Esophagus muscularis mucosa (tissue), 4 donors: ENCODE measurements around the gene TM6SF1. TPM values are rescaled to one million over a fixed set of nuclear protein-coding genes. Genes with fewer than 3 reads are reported as not detected.

ENCODE experiments used
- DNase-seq: peaks from one replicate; pipeline ENCODE4 v3.0.0-alpha.2; 2017; ENCODE audit errors: extremely low spot score
- H3K27ac ChIP-seq, 4 donors: fragments of 200-600 bp; sonication (generic); replicated peaks in 1 of 4; 1 replicate in 3 of 4; 2 replicates in 1 of 4; pipeline ENCODE4 v1.5.1; 2016 to 2019; ENCODE audit warnings: mild to moderate bottlenecking in 1 of 4
- H3K27me3 ChIP-seq, 4 donors: fragments of 200-600 bp; sonication (generic); one replicate each; pipeline versions ENCODE4 v1.5.1 to v1.6.0; 2016 to 2019
- H3K36me3 ChIP-seq, 4 donors: fragments of 200-600 bp; sonication (generic); one replicate each; pipeline ENCODE4 v1.5.1; 2016 to 2019
- H3K4me1 ChIP-seq, 4 donors: fragments of 200-600 bp; sonication (generic); one replicate each; pipeline ENCODE4 v1.5.1; 2016 to 2019
- H3K4me3 ChIP-seq, 4 donors: fragments of 200-600 bp; sonication (generic); 1 replicate in 2 of 4; 2 replicates in 2 of 4; pipeline ENCODE4 v1.5.1; 2016 to 2019; ENCODE audit warnings: mild to moderate bottlenecking in 4 of 4, moderate library complexity in 1 of 4
- H3K9me3 ChIP-seq, 4 donors: fragments of 200-600 bp; sonication (generic); 1 replicate in 3 of 4; 2 replicates in 1 of 4; pipeline ENCODE4 v1.5.1; 2016 to 2019
- EP300 ChIP-seq: sonication (generic); formaldehyde crosslinking; IDR thresholded peaks from one replicate; pipeline ENCODE4 v1.6.1; 2017; ENCODE audit warnings: antibody characterized with exemption
- POLR2A ChIP-seq: fragments of 450-650 bp; IDR thresholded peaks from one replicate; pipeline ENCODE4 v1.6.1; 2017; ENCODE audit warnings: antibody characterized with exemption, moderate library complexity, mild to moderate bottlenecking, low read depth
- POLR2AphosphoS5 ChIP-seq, 2 donors: sonication (generic); formaldehyde crosslinking; IDR thresholded peaks; one replicate each; pipeline ENCODE4 v1.6.1; 2017; ENCODE audit warnings: antibody characterized with exemption in 2 of 2
- WGBS: methylation state at CpG from one replicate; pipeline ENCODE4 v1.1.5; 2018; 5-methylcytosine and 5-hydroxymethylcytosine counted together
- intact Hi-C: fragments of 100-400 bp; cut with DNase I; formaldehyde crosslinking; loops from one replicate; pipeline ENCODE4 v1.15.1; 2023
- total RNA-seq, 4 donors: library from RNA; depleted of rRNA; stranded (reverse); fragments of >200 nt; gene quantifications; one replicate each; pipeline versions ENCODE4 v1.1.0 to v1.2.1, GENCODE V29; 2016
- TF ChIP-seq, protein P1 (sequence below), 3 experiments: fragments of 200-600 bp in 2 of 3; fragments of 450-650 bp in 1 of 3; sonication (generic) in 2 of 3; IDR thresholded peaks; one replicate each; pipeline ENCODE4 v1.5.1; 2017 to 2019; ENCODE audit warnings: antibody characterized with exemption in 3 of 3, mild to moderate bottlenecking in 2 of 3, moderate library complexity in 1 of 3

The TM6SF1 gene
- total RNA-seq, 4 donors from 2014 or later, result 5.8 to 7.8 (median 6.6) TPM

DNA sequence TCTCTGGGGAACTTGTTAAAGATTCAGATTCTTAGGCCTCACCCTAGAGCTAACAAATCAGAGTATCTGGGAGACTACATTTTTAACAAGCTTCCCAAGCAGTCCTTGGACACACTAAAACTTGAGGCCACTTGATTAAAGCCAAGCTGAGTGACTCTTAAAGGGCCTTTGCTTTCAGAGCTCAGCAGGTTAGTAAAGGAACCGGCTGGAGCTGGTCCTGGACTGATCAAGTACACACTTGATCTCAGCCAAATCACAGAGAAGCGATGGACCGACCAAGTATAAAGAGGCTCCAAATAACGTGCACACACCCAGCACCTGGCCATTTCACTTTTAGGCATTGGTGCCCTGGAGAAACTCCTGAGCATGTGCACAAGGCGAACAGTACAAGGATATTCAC lies 12.9 kb upstream of the TM6SF1 start:
- WGBS, result 99% methylated on average over 5 of the region's 5 CpGs
- peaks cover 0 to 5% (median 2%) of the 10 kb centered on the region in 4 donors for H3K9me3 ChIP-seq
- intact Hi-C loops, result no loop called here
- no peak overlapping the region for H3K4me3 ChIP-seq
- H3K27ac ChIP-seq, result no peak overlapping the region
- peaks cover 0 to 4% (median 0%) of the 10 kb centered on the region in 4 donors for H3K27me3 ChIP-seq
- no peak for DNase-seq
- TF ChIP-seq POLR2AphosphoS5 (IDR thresholded peaks at IDR 0.05) (no peak), EP300 (no peak), POLR2A (no peak)
- TF ChIP-seq, protein P1, sequence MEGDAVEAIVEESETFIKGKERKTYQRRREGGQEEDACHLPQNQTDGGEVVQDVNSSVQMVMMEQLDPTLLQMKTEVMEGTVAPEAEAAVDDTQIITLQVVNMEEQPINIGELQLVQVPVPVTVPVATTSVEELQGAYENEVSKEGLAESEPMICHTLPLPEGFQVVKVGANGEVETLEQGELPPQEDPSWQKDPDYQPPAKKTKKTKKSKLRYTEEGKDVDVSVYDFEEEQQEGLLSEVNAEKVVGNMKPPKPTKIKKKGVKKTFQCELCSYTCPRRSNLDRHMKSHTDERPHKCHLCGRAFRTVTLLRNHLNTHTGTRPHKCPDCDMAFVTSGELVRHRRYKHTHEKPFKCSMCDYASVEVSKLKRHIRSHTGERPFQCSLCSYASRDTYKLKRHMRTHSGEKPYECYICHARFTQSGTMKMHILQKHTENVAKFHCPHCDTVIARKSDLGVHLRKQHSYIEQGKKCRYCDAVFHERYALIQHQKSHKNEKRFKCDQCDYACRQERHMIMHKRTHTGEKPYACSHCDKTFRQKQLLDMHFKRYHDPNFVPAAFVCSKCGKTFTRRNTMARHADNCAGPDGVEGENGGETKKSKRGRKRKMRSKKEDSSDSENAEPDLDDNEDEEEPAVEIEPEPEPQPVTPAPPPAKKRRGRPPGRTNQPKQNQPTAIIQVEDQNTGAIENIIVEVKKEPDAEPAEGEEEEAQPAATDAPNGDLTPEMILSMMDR (IDR thresholded peaks at IDR 0.05), result no peak
- H3K4me1 ChIP-seq, result peaks cover 0 to under 1% (median 0%) of the 10 kb centered on the region in 4 donors
- no peaks in the 10 kb centered on the region for H3K36me3 ChIP-seq

DNA sequence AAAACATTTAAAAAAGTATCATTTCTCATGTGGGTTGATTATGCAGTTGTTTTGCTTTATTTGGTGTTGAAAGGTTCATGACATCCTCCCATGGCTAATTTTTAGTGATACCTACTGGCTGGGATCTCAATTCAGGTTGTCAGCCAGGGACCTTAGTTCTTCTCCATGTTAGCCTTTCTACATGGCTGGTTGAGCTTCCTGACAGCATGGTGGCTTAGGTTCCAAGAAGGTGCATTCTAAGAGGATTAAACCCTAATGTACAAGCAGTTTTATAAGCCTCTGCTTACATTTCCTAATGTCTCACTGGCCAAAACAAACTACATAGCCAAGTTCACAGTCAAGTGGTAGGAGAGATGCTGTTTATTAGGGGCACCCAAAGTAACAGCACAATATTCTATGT lies 9.4 kb upstream of the TM6SF1 start:
- no peak for DNase-seq
- peaks cover 0 to 7% (median 0%) of the 10 kb centered on the region in 4 donors for H3K4me1 ChIP-seq
- H3K27ac ChIP-seq, result no peak overlapping the region
- no peaks in the 10 kb centered on the region for H3K36me3 ChIP-seq
- no peak overlapping the region for H3K4me3 ChIP-seq
- intact Hi-C loops, result no loop called here
- H3K9me3 ChIP-seq, result peaks cover 0 to 5% (median 2%) of the 10 kb centered on the region in 4 donors
- H3K27me3 ChIP-seq, result peaks cover 0 to 4% (median 0%) of the 10 kb centered on the region in 4 donors
- TF ChIP-seq POLR2A, result no peak
- TF ChIP-seq, protein P1 (IDR thresholded peaks at IDR 0.05), result no peak
- TF ChIP-seq POLR2AphosphoS5 (IDR thresholded peaks at IDR 0.05), result no peak
- no peak for TF ChIP-seq EP300

DNA sequence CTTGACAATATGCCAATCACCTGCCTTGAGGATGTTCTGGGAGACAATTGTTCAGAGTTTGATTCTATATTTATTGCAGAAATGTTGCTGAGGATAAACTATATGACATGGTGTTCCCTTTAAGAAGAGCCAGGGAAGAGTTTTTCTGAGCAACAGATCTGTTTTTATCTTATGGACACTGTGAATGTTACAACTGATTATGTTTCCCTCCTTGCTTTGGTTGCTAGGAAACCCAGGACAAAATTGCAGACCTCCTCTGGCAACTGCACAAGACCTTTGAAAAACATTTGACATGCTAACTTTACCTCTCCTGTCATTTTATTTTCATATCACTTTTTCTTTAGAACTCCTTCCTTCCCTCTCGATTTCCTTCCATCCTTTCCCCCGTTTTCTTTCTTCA lies 8.2 kb upstream of the TM6SF1 start:
- Histone ChIP-seq H3K36me3 (no peaks in the 10 kb centered on the region), H3K4me3 (no peak overlapping the region), H3K27ac (no peak overlapping the region), H3K27me3 (peaks cover 0 to 9% (median 0%) of the 10 kb centered on the region in 4 donors), H3K9me3 (peaks cover 0 to 5% (median 2%) of the 10 kb centered on the region in 4 donors), H3K4me1 (peaks cover 0 to 7% (median 0%) of the 10 kb centered on the region in 4 donors)
- intact Hi-C loops, result no loop called here
- WGBS, result 43% methylated on average over 2 of the region's 2 CpGs
- TF ChIP-seq EP300, result no peak
- TF ChIP-seq POLR2AphosphoS5 (IDR thresholded peaks at IDR 0.05), result no peak
- TF ChIP-seq POLR2A, result no peak
- TF ChIP-seq, protein P1 (IDR thresholded peaks at IDR 0.05), result no peak
- DNase-seq, result no peak

DNA sequence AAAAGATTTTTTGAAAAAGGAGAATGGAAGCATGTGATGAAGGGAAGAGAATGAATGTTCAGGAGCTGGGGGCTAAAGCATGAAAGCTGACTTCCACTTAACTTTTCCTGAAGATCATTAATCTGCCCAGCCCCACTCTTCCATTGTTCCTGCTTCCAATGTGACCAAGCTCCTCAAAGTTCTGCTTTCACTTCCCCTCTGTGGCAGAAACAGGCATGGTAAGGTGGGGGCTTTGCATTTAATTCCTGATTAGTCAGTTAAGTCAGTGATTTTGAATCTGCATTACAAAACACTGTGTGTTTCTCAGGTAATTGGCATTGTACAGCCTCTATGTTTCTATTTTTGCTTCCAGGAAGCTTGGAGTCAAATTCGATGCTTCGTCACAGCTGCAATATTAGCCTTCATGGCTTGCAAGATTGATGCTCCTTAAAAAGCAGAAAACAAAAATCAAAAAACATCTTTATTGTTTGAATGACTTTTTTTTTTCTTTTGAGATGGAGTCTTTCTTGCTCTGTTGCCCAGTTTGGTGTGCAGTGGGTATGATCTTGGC lies 7.3 kb upstream of the TM6SF1 start:
- peaks cover 0 to 13% (median 0%) of the 10 kb centered on the region in 4 donors for H3K27me3 ChIP-seq
- no peak overlapping the region for H3K27ac ChIP-seq
- H3K4me3 ChIP-seq, result no peak overlapping the region
- WGBS, result 36% methylated on average over 2 of the region's 2 CpGs
- no peak for DNase-seq
- intact Hi-C loops, result no loop called here
- TF ChIP-seq POLR2A (no peak), EP300 (no peak)
- TF ChIP-seq, protein P1 (IDR thresholded peaks at IDR 0.05), result no peak
- H3K9me3 ChIP-seq, result peaks cover 0 to 5% (median 2%) of the 10 kb centered on the region in 4 donors
- H3K4me1 ChIP-seq, result peaks cover 0 to 7% (median 0%) of the 10 kb centered on the region in 4 donors
- no peaks in the 10 kb centered on the region for H3K36me3 ChIP-seq

DNA sequence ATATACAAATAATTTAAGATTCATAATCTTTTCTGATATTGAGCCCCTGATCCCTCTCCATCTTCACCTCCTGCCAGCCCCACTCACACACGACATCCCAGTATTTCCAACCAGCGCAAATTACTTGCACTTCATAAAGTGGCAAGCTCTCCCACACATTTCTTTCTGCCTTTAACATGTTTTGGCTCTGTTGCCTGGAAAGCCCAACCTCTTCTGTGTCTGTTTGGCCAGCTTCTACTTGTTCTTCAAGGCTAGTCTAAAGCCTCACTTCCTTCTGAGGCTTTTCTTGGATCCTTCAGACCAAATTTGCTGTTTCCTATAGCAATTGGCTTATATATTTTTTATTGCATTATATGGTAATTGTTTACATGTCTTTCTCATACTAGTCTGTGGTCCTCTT lies 5.1 kb upstream of the TM6SF1 start:
- no peaks in the 10 kb centered on the region for H3K36me3 ChIP-seq
- no peak for DNase-seq
- peaks cover 0 to 26% (median 2%) of the 10 kb centered on the region in 4 donors for H3K27me3 ChIP-seq
- no peak overlapping the region for H3K27ac ChIP-seq
- 50% methylated on average over 2 of the region's 2 CpGs for WGBS
- TF ChIP-seq POLR2A (no peak), EP300 (no peak), POLR2AphosphoS5 (IDR thresholded peaks at IDR 0.05) (no peak)
- TF ChIP-seq, protein P1 (IDR thresholded peaks at IDR 0.05), result no peak
- peaks cover 0 to 15% (median 9%) of the 10 kb centered on the region in 4 donors for H3K4me1 ChIP-seq
- H3K4me3 ChIP-seq, result no peak overlapping the region
- intact Hi-C loops, result no loop called here
- peaks cover 0 to 5% (median 2%) of the 10 kb centered on the region in 4 donors for H3K9me3 ChIP-seq
